Liver (tissue), 9 donors: ENCODE data around the gene HAUS7. TPM values are rescaled to one million over a fixed set of nuclear protein-coding genes. Genes with fewer than 3 reads are reported as not detected.

ENCODE experiments used
- DNase-seq: peaks from one replicate; pipeline ENCODE4 v3.0.0-alpha.2; 2017; ENCODE audit warnings: low spot score
- H3K27ac ChIP-seq, 2 donors: one replicate each; pipeline ENCODE4 v1.7.0; 2013; ENCODE audit warnings: inconsistent platforms in 2 of 2, low read length in 2 of 2, control low read depth in 1 of 2, low read depth in 1 of 2, mild to moderate bottlenecking in 1 of 2
- H3K27me3 ChIP-seq, 4 donors: one replicate each; pipeline versions ENCODE4 v1.6.1 to v1.7.0; 2013; ENCODE audit warnings: low read length in 3 of 4, inconsistent platforms in 1 of 4, mild to moderate bottlenecking in 1 of 4, moderate library complexity in 1 of 4; ENCODE audit not compliant: control insufficient read depth in 4 of 4, insufficient read depth in 4 of 4
- H3K36me3 ChIP-seq, 4 donors: one replicate each; pipeline versions ENCODE4 v1.6.1 to v1.7.0; 2013; ENCODE audit warnings: low read length in 3 of 4, mild to moderate bottlenecking in 3 of 4, low read depth in 1 of 4, moderate library complexity in 1 of 4; ENCODE audit not compliant: control insufficient read depth in 4 of 4, insufficient read depth in 3 of 4
- H3K4me1 ChIP-seq, 4 donors: one replicate each; pipeline versions ENCODE4 v1.6.1 to v1.7.0; 2013; ENCODE audit warnings: low read length in 3 of 4, mild to moderate bottlenecking in 3 of 4, moderate library complexity in 1 of 4; ENCODE audit not compliant: control insufficient read depth in 4 of 4, insufficient read depth in 4 of 4
- H3K4me3 ChIP-seq, 3 donors: one replicate each; pipeline versions ENCODE4 v1.6.1 to v1.7.0; 2013; ENCODE audit warnings: low read length in 3 of 3, control low read depth in 1 of 3, low read depth in 1 of 3, mild to moderate bottlenecking in 1 of 3
- H3K9ac ChIP-seq, 2 donors: one replicate each; pipeline ENCODE4 v1.7.0; 2013; ENCODE audit warnings: low read length in 2 of 2, mild to moderate bottlenecking in 2 of 2, moderate library complexity in 2 of 2, control low read depth in 1 of 2, low read depth in 1 of 2
- H3K9me3 ChIP-seq, 4 donors: one replicate each; pipeline versions ENCODE4 v1.6.1 to v1.7.0; 2013; ENCODE audit warnings: low read length in 3 of 4; ENCODE audit not compliant: control insufficient read depth in 4 of 4
- EGR1 ChIP-seq, 2 donors: IDR thresholded peaks; 2 replicates each; pipeline ENCODE4 v1.6.1; 2016 to 2018; ENCODE audit warnings: antibody characterized with exemption in 2 of 2, low read depth in 2 of 2
- FOXA1 ChIP-seq: IDR thresholded peaks from 2 replicates; pipeline ENCODE4 v1.6.1; 2016; ENCODE audit warnings: antibody characterized with exemption
- FOXA2 ChIP-seq: IDR thresholded peaks from 2 replicates; pipeline ENCODE4 v1.6.1; 2016; ENCODE audit warnings: antibody characterized with exemption
- GABPA ChIP-seq, 2 donors: IDR thresholded peaks in 1 of 2; conservative IDR thresholded peaks in 1 of 2; 2 replicates each; pipeline ENCODE4 v1.6.1; 2016; ENCODE audit warnings: antibody characterized with exemption in 2 of 2, mild to moderate bottlenecking in 1 of 2, moderate library complexity in 1 of 2
- HNF4A ChIP-seq, 2 donors: conservative IDR thresholded peaks; 2 replicates each; pipeline ENCODE4 v1.6.1; 2016; ENCODE audit warnings: antibody characterized with exemption in 2 of 2, mild to moderate bottlenecking in 2 of 2
- JUND ChIP-seq, 2 donors: IDR thresholded peaks; 2 replicates each; pipeline ENCODE4 v1.6.1; 2016; ENCODE audit warnings: antibody characterized with exemption in 2 of 2
- RAD21 ChIP-seq, 2 donors: IDR thresholded peaks; 2 replicates each; pipeline ENCODE4 v1.6.1; 2016; ENCODE audit warnings: antibody characterized with exemption in 2 of 2, mild to moderate bottlenecking in 2 of 2
- RXRA ChIP-seq, 2 donors: IDR thresholded peaks; 2 replicates each; pipeline ENCODE4 v1.6.1; 2017 to 2018; ENCODE audit warnings: antibody characterized with exemption in 2 of 2, mild to moderate bottlenecking in 1 of 2
- SP1 ChIP-seq: IDR thresholded peaks from 2 replicates; pipeline ENCODE4 v1.6.1; 2018; ENCODE audit warnings: antibody characterized with exemption, mild to moderate bottlenecking
- YY1 ChIP-seq: IDR thresholded peaks from 2 replicates; pipeline ENCODE4 v1.6.1; 2016; ENCODE audit warnings: antibody characterized with exemption, mild to moderate bottlenecking
- WGBS: extraction: QIAGEN DNeasy Blood & Tissue Kit; methylation state at CpG from one replicate; pipeline ENCODE4 v1.1.7; 2013; 5-methylcytosine and 5-hydroxymethylcytosine counted together
- polyA plus RNA-seq, 2 donors: library from polyadenylated mRNA; stranded (reverse) in 1 of 2; unstranded in 1 of 2; fragments of 200-250 nt in 1 of 2; fragments of >200 nt in 1 of 2; fragmentation: Nextera tagmentation in 1 of 2; extraction: Ambion mirVana in 1 of 2; gene quantifications; one replicate each; pipeline versions ENCODE4 v1.2.1 to v1.2.3, GENCODE V29; 2013 to 2015
- total RNA-seq, 2 donors: library from RNA; depleted of rRNA; stranded (reverse); fragments of >200 nt; gene quantifications; one replicate each; pipeline ENCODE4 v1.2.3, GENCODE V29; 2014
- TF ChIP-seq, protein P1 (sequence below): fragments of 150-350 bp; IDR thresholded peaks from 2 replicates; pipeline ENCODE4 v1.5.1; 2017; ENCODE audit warnings: improper control_type of control experiment, low read depth, low read length; ENCODE audit not compliant: missing input control
- TF ChIP-seq, protein P2 (sequence below): IDR thresholded peaks from 2 replicates; pipeline ENCODE4 v1.6.1; 2016; ENCODE audit warnings: antibody characterized with exemption
- TF ChIP-seq, protein P3 (sequence below): IDR thresholded peaks from 2 replicates; pipeline ENCODE4 v1.6.1; 2016; ENCODE audit warnings: antibody characterized with exemption
- TF ChIP-seq, protein P4 (sequence below): IDR thresholded peaks from 2 replicates; pipeline ENCODE4 v1.6.1; 2016; ENCODE audit warnings: antibody characterized with exemption, mild to moderate bottlenecking
- donor health status: healthy.
- donor health status: healthy.
- donor health status: healthy.
- donor health status: healthy.
- donor health status: healthy.

Gene HAUS7
- total and polyA plus RNA-seq, 4 donors, result 7.0 to 8.9 (median 7.8) TPM

DNA sequence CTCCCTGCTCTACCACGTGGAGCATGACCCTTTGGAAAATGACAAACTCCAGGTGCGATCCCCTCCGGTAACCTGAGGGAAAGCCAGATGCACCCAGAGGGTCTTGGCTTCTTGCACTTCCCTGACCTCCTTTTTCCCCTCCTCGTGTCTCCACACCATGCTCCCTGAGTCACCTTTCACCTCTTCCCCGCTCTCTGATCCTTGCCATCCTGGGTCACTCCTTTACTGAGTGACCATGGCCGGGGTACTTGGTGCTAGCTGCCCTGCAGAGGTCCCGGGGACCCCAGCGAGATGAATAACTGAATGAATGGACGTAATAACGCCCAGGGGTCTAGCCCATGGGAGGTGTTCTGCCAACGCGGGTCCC is 59.5 kb downstream of the HAUS7 start (continued):
- TF ChIP-seq, protein P1, sequence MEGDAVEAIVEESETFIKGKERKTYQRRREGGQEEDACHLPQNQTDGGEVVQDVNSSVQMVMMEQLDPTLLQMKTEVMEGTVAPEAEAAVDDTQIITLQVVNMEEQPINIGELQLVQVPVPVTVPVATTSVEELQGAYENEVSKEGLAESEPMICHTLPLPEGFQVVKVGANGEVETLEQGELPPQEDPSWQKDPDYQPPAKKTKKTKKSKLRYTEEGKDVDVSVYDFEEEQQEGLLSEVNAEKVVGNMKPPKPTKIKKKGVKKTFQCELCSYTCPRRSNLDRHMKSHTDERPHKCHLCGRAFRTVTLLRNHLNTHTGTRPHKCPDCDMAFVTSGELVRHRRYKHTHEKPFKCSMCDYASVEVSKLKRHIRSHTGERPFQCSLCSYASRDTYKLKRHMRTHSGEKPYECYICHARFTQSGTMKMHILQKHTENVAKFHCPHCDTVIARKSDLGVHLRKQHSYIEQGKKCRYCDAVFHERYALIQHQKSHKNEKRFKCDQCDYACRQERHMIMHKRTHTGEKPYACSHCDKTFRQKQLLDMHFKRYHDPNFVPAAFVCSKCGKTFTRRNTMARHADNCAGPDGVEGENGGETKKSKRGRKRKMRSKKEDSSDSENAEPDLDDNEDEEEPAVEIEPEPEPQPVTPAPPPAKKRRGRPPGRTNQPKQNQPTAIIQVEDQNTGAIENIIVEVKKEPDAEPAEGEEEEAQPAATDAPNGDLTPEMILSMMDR, result no peak
- TF ChIP-seq, protein P2, sequence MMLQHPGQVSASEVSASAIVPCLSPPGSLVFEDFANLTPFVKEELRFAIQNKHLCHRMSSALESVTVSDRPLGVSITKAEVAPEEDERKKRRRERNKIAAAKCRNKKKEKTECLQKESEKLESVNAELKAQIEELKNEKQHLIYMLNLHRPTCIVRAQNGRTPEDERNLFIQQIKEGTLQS, result no peak
- TF ChIP-seq GABPA (IDR thresholded peaks at IDR 0.05 in 1 of 2, conservative IDR thresholded peaks at IDR 0.05 in 1 of 2) (no peak), HNF4A (conservative IDR thresholded peaks at IDR 0.05) (no peak), JUND (IDR thresholded peaks at IDR 0.05) (no peak), RAD21 (IDR thresholded peaks at IDR 0.05) (no peak), FOXA1 (no peak), FOXA2 (no peak)
- TF ChIP-seq, protein P3, sequence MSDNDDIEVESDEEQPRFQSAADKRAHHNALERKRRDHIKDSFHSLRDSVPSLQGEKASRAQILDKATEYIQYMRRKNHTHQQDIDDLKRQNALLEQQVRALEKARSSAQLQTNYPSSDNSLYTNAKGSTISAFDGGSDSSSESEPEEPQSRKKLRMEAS, result no peak

DNA sequence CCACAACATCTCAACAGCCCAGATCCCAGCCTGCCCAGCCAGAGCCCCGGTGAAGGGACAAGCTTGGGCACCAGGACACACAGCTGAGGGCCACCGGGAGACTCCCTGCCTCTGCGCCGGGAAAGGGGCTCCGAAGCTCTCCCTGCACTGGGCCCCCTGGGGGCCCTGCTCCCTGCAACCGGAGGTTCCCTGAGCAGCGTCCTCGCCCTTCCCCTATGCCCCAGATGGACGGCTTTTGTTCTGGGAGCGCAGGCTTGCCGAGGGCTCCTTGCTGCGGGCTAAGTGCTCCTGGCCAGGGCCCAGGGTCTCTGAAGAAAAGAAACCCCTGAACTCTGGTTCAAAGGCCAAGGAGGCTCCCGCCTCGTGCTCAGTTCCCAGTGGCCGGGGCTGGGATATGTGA is 60.0 kb downstream of the HAUS7 start:
- no peak overlapping the region for H3K4me3 ChIP-seq
- H3K27me3 ChIP-seq, result no peaks in the 10 kb centered on the region
- TF ChIP-seq RAD21 (IDR thresholded peaks at IDR 0.05), result no peak
- TF ChIP-seq HNF4A (conservative IDR thresholded peaks at IDR 0.05), result no peak
- no peak for TF ChIP-seq RXRA (IDR thresholded peaks at IDR 0.05)
- TF ChIP-seq SP1, result no peak
- TF ChIP-seq EGR1 (IDR thresholded peaks at IDR 0.05; ENCODE audit: low read depth in 2 of 2), result no peak
- TF ChIP-seq, protein P4, sequence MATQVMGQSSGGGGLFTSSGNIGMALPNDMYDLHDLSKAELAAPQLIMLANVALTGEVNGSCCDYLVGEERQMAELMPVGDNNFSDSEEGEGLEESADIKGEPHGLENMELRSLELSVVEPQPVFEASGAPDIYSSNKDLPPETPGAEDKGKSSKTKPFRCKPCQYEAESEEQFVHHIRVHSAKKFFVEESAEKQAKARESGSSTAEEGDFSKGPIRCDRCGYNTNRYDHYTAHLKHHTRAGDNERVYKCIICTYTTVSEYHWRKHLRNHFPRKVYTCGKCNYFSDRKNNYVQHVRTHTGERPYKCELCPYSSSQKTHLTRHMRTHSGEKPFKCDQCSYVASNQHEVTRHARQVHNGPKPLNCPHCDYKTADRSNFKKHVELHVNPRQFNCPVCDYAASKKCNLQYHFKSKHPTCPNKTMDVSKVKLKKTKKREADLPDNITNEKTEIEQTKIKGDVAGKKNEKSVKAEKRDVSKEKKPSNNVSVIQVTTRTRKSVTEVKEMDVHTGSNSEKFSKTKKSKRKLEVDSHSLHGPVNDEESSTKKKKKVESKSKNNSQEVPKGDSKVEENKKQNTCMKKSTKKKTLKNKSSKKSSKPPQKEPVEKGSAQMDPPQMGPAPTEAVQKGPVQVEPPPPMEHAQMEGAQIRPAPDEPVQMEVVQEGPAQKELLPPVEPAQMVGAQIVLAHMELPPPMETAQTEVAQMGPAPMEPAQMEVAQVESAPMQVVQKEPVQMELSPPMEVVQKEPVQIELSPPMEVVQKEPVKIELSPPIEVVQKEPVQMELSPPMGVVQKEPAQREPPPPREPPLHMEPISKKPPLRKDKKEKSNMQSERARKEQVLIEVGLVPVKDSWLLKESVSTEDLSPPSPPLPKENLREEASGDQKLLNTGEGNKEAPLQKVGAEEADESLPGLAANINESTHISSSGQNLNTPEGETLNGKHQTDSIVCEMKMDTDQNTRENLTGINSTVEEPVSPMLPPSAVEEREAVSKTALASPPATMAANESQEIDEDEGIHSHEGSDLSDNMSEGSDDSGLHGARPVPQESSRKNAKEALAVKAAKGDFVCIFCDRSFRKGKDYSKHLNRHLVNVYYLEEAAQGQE, result no peak
- no peak for TF ChIP-seq JUND (IDR thresholded peaks at IDR 0.05)
- no peak for TF ChIP-seq GABPA (IDR thresholded peaks at IDR 0.05 in 1 of 2, conservative IDR thresholded peaks at IDR 0.05 in 1 of 2)
- H3K4me1 ChIP-seq, result peaks cover 4 to 19% (median 10%) of the 10 kb centered on the region in 4 donors
- H3K9ac ChIP-seq, result no peak overlapping the region
- H3K27ac ChIP-seq, result no peak overlapping the region
- no peak for DNase-seq
- no peaks in the 10 kb centered on the region for H3K9me3 ChIP-seq
- 88% methylated on average over 15 of the region's 15 CpGs for WGBS
- H3K36me3 ChIP-seq, result no peaks in the 10 kb centered on the region

DNA sequence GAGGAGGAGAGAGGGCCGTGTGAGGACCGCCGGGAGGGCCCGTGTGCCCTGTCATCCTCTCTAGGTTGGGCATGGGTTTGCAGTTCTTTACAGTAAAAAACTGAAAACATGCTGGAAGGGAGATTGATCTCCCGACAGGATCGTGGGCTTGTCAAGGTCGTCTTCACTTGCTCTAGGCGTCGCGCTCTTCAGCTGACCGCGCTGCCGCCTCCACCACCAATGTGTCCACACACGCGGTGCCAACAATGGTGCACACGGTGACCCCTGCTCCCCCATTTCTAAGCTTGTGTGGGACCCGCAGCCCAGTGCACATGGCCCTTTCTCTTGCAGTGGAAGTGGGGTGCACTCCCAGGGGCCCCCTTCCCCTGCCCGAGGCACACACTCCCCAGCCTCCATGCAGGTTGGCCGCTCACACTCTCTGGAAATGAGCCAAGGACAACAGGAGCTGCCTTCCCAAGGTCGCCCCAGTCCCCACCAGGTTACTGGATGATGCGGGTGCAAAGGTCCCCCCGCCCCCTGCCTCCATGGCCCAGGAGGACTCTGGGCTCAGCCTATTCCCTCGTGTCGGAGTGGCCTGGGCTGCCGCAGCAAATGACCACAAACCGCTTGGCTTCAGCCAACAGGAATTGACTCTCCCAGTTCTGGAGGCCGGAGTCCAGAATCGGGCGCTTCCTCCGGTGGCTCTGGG is 60.8 kb downstream of the HAUS7 start:
- Histone ChIP-seq H3K36me3 (no peaks in the 10 kb centered on the region), H3K4me1 (peaks cover 4 to 19% (median 10%) of the 10 kb centered on the region in 4 donors), H3K9me3 (no peaks in the 10 kb centered on the region), H3K27ac (no peak overlapping the region), H3K9ac (no peak overlapping the region), H3K4me3 (no peak overlapping the region), H3K27me3 (no peaks in the 10 kb centered on the region)
- no peak for DNase-seq
- peak; percentile 16 for TF ChIP-seq SP1
- peak; percentile 34 to 45 for TF ChIP-seq HNF4A (conservative IDR thresholded peaks at IDR 0.05)
- TF ChIP-seq YY1, result no peak
- WGBS, result 73% methylated on average over 30 of the region's 30 CpGs
